ENCODE data around the gene GMPR.
"Not testable (repeated sequence)": the region's sequence is repeated elsewhere in the genome, so short reads cannot be mapped to it uniquely, and the experiment has no call there.

Gene GMPR
- 0 to 0.39 (median 0) reads per million in 3 experiments for total RNA-seq

DNA sequence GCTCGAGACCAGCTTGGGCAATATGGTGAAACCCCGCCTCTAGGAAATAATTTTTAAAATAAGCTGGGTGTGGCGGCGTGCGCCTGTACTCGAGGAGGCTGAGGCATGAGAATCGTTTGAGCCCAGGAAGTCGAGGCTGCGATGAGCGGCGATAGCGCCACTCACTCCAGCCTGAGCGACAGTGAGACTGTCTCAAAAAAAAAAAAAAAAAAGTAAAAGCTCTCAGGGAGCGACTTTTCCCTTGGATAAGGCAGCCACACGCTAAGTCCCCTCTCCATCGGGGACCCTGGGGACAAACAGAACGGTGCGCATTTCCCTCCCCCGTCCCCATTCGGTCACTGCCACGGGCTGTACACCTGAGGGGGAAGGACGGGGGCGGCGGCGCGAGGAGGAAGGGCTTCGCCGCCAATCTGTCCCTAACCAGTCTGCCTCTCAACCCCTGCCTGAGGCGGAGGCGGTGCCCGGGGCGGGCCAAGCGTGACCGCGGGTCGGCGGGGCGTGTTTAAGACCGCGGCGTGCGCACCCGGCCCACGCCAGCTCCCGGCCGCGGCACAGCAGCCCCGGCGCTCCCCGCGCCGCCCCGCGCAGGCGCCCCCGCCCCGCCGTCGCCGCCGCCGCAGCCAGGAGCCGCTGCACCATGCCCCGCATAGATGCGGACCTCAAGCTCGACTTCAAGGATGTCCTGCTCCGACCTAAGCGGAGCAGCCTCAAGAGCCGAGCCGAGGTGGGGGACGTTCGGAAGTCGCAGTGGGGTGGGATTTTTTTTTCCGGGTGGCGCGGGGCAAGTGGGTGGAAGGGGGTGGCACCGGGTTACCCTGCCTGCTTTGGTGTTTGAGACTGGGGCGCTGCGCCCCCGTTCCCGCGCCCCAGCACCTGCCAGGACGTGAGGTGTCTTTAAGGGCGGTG lies at the start of gene GMPR:
TSS of gene GMPR (plus strand) at position 531 of the 906 bp plus-strand sequence. CDS start at position 638, 107 bp downstream.
- peak; percentile 74 for DNase-seq

DNA sequence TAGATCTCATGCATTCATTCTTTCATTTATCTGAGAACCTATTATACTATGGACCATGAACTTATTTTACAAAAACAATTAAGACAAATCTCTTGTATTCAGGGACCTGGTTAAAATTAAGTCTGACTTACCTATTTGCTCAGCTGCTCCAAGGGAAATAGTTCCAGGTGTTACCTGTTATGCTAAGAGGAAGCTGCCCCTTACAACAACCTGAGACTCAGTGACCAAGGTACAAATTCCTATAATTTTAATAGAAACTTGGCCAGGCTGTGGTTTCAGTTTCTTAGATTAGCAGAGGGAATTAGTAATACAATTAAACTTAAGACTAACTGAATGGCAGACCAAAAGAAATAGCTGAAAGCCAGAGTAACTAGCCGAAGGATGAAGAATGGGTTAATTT lies 48.2 kb upstream of the GMPR start:
- no peak for DNase-seq

DNA sequence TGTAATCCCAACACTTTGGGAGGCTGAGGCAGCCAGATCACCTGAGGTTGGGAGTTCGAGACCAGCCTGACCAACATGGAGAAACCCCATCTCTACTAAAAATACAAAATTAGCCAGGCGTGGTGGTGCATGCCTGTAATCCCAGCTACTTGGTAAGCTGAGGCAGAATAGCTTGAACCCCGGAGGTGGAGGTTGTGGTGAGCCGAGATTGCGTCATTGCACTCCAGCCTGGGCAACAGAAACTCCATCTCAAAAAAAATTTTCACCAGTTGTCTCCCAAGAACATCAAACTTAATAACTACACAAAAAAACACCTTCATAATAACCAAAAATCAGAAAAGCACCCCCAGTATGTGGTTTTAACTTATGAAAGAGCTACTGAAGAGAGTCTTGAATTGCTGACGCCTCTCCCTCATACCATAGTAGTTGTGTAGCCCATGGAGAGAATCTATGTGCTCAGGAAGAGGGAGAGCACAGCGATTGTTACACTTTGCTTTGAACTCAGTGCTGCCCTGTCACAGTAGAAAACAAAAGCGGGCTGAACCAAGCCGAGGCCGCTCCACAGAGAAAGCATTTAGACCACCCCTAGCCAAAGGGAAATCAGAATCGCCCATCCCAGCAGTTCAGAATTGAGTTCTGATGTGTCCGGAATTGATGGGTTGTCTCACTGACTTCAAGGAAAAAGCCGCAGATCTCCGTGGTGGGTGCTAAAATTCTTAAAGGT lies 42.0 kb upstream of the GMPR start:
- no peak for DNase-seq

DNA sequence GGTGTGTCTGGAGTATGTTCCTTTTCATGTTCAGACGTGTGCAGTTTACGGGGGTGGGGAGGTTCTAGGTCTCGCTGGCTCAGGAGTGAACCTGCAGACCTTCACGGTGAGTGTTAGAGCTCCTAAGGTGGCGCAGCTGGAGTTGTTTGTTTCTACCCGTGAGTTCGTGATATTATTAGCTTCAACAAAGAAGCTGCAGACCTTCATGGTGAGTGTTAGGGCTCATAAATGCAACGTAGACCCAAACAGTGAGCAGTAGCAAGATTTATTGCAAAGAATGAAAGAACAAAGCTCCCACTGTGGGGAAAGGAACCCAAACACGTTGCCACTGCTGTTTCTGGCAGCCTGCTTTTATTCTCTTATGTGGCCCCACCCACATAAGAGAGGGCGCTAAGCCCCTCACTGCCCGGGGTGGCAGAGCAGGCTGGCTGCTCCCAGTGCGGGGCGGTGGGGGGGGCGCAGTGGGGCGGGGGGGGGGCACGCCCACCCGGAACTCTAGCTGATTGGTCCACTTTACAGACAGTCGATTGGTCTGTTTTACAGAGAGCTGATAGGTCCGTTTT lies 41.3 kb upstream of the GMPR start:
- DNase-seq = no peak

DNA sequence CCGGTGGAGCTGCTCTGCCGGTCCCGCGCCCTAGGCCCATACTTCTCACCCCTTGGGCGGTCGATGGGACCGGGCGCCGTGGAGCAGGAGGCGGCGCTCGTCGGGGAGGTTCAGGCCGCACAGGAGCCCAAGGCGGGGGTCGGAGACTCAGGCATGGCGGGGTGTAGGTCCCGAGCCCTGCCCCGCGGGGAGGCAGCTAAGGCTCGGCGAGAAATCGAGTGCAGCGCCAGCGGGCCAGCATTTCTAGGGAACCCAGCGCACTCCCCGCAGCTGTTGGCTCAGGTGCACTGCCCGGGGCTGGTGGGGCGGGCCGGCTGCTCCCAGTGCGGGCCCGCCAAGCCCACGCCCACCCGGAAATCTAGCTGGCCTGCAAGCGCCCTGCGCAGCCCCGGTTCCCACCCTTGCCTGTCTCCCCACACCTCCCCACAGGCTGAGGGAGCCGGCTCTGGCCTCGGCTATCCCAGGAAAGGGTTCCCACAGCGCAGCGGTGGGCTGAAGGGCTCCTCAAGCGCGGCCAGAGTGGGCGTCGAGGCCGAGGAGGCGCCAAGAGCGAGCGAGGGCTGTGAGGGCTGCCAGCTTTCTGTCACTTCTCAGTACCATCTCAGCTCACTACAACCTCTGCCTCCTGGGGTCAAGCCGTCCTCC lies 40.2 kb upstream of the GMPR start:
- DNase-seq = no peak

DNA sequence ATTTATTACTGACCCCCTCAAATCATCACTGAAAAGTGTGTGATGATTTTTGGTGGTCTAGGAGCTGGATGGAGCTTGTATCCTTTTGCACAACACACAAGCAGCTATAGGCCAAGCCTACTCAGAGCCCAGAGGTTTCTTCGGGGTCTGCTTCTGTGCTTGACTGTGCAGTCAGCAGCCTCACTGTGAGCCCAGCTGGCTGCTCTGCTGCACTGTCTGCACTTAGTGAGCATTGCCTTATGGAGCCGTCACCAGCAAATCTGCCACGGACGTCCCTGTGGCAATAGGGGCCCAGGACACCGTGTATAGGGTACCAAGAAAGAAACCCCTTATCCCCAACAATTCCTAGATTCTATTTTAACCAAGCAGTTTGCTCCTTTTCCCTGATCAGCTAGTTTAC lies 38.6 kb upstream of the GMPR start:
- no peak for DNase-seq

DNA sequence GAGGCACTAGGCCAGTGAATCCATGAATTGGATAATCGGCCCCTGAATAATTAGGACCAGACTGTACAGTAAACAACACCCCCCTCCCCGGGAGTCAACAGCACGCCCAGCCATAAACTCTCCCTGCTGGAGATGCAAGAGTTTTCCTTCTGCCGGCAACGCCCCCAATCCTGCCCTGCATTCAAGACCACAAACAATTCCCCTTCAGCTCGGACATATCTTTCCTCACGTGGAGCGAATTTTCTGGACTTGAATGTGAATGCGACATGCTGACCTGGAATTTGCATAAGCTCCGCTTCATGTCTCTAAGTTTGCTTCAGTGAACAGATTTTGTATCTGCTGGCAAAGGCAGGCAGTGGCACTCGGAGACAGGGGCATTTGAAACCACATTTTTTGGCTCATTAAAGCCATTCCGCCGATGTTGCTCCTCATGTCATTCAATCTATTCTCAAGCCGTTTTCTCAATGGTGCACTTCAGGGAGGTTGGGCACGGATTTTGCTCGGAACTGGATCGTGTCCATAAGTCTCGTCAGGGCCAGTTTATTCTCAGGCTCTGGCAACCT lies 38.0 kb upstream of the GMPR start:
- no peak for DNase-seq

DNA sequence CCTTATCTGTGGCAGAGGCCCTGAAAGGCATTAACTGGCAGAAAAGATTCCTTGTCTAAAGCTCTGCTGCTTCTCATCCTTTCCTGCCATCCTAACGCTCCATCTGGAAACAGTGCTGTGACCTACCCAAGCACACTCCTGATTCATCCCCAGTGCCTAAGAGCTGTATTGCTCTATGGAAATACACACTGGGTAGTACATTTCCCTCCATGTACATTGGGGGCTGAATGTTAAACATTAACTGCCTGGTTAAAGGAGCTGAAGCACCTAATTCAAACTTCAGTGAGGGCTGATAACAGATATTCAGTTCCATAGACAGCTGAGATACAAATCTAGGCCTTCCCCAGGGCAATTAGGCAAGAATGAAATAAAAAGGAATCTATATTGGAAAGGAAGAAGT lies 36.7 kb upstream of the GMPR start:
- DNase-seq = no peak

DNA sequence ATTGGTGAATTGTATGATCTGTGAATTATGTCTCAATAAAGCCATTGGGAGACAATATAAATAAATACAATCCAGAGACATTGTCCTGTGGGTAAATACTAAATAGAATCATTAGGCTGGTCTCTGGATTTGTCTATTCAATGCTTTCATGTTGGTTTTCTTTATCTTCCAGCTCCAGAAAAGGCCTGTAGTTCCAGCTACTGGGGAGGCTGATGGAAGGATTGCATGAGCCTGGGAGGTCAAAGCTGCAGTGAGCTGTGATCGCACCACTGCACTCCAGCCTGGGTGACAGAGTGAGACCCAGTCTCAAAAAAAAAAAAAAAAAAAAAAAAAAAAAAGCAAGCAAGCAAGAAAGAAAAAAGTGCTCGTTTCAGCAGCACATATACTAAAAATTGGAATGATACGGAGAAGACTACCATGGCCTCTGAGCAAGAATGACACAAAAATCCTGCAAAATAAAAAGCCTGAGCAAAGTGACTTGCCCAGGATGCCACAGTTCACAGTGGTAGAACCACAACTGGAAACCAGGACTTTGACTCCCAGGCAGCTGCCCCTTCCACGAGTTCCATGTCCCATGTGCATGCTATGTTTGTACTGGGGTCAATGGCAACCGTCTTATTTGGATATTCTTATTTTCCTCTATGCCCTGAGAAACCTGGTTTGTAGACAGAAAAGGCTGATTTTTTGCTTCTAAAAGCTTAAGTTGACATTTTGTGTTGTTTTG lies 33.6 kb upstream of the GMPR start:
- no peak for DNase-seq

DNA sequence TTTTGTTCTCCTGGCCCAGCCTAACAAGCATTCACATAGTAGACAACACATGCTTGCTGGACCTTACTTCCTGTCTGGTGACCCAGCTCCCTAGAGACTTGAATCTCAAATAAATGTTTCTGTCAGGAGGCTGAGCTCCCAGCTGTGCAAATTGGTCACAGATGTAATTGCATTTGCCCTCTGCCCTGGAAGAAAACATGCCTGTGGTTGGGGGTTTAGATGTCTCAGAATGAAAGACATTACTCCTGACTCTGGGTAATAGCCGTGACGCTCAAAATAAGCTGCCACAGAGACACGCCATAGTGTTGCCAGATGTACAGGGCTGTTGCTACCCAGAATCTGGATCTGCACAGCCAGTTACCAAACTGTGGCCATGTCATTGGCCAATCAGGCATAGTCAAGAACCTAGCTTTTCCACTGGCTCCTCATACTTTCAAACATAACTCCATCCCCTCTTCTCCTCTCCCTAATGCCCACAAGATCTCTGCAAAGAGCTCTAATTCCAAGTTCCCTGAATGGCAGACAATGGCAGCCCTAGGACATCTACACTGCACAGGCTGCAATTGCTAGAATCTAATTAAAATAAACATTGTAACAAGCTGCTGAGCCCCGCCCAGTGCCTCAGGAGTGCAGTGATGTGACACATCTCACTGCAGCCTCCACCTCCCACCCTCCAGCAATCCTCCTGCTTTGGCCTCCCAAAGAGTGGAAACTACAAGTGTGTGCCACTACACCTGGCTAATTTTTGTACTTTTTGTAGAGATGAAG lies 32.8 kb upstream of the GMPR start:
- DNase-seq = no peak

DNA sequence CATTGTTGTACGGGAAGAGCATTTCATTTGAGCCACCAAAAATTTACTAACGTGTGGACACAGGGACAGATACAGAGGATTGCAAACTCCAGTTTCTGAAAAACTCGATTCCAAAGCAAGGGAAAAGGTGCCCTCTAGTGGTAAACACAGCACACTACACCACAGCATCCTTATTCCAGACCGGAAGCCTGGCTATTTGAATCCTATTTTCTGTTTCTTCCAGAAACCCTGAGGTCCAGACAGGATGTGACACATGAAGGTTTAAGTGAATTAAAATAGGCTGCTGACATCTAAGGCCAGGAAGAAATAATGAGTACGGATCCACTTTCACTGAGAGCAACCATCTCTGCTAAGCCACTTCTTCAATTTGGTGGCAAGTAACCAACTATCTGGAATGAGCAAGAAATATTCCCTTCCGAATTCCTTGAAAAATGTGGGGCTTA lies 31.8 kb upstream of the GMPR start:
- peak; percentile 47 for DNase-seq

DNA sequence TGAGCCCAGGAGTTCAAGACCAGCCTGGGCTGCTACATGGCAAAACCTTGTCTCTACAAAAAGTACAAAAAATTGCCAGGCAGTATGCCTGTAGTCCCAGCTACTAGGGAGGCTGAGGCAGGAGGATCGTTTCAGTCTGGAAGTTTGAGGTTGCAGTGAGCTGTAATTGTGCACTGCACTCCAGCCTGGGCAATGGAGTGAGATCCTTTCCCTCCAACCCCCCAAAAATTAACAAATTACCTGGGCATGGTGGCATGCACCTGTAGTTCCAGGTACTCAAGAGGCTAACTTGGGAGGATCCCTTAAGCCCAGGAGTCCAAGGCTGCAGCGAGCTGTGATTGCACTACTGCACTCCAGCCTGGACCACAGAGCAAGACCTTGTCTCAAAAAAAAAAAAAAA lies 29.4 kb upstream of the GMPR start:
- no peak for DNase-seq

DNA sequence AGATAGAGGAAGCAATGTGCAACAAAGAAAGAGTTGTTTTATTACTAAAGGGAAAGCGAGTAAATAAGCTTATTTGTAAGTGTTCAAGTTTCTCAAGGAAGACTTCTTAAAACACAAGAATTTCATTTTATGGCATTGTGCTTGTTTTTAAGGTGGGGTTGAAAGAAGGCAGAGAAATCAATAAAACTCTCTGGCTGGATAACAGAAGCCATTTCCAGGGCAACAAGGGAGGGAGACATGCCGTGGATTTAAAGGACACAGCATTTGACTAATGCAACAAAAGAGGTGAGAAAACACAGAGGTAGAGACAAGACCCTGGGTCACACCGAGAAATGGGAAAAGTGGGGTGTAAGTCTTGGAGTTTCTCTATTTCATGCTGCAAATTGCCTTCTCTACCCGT lies 28.8 kb upstream of the GMPR start:
- DNase-seq = no peak

DNA sequence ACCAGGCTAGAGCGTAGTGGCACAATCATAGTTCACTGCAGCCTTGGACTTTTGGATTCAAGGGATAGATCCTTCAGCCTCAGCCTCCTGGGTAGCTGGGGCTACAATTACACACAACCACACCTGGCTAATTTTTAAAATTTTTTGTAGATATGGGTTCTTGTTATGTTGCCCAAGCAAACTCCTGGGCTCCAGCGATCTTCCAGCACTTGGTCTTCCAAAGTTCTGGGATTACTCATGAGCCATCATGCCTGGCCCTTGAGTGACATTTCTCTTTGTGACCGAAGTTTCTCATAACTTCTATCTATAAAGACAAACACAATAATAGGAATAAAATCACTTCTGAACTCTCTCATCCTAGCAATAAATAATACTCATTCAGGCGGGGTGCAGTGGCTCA lies 26.1 kb upstream of the GMPR start:
- no peak for DNase-seq

DNA sequence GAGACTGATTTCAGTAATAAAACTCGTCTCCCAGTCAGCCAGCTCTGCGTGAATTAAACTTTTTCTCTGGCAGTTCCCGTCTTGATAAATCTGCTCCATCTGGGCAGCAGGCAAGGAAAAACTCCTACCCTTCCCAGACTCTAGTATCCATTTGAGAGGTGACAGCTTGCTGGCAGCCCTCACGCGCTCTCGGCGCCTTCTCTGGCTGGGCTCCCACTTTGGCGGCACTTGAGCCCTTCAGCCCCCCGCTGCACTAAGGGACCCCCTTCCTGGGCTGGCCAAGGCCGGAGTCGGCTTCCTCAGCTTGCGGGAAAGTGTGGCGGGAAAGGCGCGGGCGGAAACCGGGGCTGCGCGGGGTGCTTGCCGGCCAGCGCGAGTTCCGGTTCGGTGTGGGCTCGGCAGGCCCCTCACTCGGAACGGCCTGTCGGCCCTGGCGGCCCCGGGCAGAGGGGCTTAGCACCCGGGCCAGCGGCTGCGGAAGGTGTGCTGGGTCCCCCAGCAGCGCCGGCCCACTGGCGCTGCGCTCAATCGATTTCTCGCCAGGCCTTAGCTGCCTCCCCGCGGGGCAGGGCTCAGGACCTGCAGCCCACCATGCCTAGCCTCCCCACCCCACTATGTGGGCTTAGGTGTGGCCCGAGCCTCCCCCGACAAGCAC lies 21.8 kb upstream of the GMPR start:
- DNase-seq = no peak

DNA sequence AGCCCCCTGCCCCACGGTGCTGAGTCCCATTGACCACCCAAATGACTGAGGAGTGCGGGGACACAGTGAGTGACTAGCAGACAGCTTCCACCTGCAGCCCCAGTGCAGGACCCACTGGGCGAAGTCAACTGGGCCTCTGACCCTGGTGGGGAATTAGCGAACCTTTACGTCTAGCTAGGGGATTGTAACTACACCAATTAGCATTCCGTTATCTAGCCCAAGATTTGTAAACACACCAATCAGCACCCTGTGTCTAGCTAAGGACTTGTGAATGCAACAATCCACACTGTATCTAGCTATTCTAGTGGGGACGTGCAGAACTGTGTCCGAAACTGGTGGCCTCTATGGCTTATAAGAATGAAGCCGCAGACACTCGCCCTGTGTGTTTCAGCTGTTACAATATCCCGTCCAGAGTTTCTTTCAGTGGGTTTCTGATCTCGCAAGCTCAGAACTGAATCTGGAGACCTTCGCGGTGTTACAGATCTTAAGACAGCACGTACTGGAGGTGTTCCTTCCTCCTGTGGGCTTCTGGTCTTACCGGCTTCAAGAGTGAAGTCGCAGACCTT lies 21.1 kb upstream of the GMPR start:
- no peak for DNase-seq

DNA sequence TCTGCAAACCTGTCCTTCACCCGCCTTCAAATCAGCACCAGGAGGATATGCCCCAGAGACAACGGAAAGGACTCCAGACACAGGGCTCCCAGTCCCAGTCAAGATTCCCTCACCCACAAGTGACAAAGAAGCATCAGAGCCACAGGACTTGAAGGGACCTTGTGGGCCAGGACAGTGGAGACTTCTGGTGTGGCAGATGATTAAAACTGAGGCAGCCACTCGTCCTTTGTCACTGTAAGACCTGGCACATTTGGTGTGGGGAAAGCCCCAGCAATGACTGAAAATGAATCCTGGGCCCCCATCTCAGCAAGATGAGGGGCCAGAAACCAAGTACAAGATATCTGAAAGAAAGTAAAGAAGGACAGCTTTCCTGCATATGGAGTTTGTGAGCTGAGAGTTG lies 15.6 kb upstream of the GMPR start:
- DNase-seq = no peak

DNA sequence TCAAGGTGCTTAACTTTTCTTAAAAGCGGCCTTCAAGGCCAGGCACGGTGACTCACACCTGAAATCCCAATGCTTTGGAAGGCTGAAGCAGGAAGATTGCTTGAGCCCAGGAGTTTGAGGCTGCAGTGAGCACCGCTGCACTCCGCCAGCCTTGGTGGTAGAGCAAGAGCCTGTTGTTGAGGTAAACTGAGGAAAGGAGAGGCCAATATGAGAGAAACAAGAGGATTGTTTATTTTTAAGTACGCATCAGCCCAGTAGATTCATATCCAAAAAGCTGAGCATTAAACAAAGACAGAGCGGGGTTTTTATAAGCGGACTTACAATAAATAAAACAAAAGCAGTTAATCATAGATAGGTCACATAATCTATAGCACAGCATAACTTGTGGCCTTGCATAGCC lies 15.0 kb upstream of the GMPR start:
- no peak for DNase-seq

DNA sequence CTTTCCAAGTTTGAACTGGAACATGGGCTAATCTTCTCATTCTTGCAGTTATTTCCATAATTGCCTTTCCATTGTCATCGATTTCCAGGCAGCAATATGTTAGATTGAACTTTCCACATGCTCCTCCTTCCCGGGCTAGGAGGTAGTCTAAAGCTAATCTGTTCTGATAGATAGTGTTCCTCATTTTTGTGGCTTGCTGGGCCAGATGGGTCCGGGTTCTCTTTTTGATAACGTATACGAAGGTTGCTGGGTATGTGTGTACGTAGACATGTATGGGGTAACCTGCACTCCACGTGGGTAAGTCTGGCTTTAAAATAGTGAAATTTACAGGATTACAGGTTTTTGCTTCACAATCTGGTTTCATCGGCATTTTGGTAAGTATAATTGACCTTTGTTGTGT lies 14.0 kb upstream of the GMPR start:
- no peak for DNase-seq

DNA sequence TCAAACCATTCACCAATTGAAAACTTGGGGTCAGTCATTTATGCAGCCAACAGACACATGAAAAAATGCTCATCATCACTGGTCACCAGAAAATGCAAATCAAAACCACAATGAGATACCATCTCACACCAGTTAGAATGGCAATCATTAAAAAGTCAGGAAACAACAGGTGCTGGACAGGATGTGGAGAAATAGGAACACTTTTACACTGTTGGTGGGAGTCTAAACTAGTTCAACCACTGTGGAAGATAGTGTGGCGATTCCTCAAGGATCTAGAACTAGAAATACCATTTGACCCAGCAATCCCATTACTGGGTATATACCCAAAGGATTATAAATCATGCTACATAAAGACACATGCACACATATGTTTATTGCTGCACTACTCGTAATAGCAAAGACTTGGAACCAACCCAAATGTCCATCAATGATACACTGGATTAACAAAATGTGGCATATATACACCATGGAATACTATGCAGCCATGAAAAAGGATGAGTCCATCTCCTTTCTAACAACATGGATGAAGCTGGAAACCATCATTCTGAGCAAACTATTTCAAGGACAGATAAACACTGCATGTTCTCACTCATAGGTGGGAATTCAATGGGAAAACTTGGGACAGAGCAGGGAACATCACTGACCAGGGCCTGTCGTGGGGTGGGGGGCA lies 13.2 kb upstream of the GMPR start:
- DNase-seq = not testable (repeated sequence)

Measured in central memory CD4-positive, alpha-beta T cell (primary cell).